HG03159 (cell line): Measurements from ENCODE around the gene PCDHA10.
"Not testable (repeated sequence)": the region's sequence is repeated elsewhere in the genome, so short reads cannot be mapped to it uniquely, and the experiment has no call there.

Source experiments
- ATAC-seq: cut with Tn5 transposase; IDR thresholded peaks from one replicate; pipeline ENCODE4 v1.9.1; 2021; ENCODE audit warnings: mild to moderate bottlenecking, moderate library complexity; ENCODE audit not compliant: unreplicated experiment

Gene PCDHA10

DNA sequence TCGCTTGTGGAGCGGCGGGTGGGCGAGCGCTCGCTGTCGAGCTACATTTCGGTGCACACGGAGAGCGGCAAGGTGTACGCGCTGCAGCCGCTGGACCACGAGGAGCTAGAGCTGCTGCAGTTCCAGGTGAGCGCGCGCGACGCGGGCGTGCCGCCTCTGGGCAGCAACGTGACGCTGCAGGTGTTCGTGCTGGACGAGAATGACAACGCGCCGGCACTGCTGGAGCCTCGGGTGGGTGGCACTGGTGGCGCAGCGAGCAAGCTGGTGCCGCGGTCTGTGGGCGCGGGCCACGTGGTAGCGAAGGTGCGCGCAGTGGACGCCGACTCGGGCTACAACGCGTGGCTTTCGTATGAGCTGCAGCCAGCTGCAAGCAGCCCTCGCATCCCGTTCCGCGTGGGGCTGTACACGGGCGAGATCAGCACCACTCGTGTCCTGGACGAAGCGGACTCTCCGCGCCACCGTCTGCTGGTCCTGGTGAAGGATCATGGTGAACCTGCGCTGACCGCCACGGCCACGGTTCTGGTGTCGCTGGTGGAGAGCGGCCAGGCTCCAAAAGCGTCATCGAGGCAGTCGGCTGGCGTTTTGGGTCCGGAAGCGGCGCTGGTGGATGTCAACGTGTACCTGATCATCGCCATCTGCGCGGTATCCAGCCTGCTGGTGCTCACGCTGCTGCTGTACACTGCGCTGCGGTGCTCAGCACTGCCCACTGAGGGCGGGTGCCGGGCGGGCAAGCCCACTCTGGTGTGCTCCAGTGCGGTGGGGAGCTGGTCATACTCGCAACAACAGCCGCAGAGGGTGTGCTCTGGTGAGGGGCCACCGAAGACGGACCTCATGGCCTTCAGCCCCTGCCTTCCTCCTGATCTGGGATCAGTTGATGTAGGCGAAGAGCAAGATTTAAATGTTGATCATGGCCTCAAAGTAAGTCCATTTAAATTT, 12.6 kb upstream of the PCDHA10 start:
- ATAC-seq: no peak

GRCh38 chr5:140848139-140849102, 7.3 kb upstream of the PCDHA10 start, which contains the start of gene PCDHA9:
Gene PCDHA9 (plus strand): TSS chr5:140848382. CDS start chr5:140848496, 114 bp downstream.
- not testable (repeated sequence) for ATAC-seq

GRCh38 chr5:140849831-140850634, 5.7 kb upstream of the PCDHA10 start:
- not testable (repeated sequence) for ATAC-seq

DNA sequence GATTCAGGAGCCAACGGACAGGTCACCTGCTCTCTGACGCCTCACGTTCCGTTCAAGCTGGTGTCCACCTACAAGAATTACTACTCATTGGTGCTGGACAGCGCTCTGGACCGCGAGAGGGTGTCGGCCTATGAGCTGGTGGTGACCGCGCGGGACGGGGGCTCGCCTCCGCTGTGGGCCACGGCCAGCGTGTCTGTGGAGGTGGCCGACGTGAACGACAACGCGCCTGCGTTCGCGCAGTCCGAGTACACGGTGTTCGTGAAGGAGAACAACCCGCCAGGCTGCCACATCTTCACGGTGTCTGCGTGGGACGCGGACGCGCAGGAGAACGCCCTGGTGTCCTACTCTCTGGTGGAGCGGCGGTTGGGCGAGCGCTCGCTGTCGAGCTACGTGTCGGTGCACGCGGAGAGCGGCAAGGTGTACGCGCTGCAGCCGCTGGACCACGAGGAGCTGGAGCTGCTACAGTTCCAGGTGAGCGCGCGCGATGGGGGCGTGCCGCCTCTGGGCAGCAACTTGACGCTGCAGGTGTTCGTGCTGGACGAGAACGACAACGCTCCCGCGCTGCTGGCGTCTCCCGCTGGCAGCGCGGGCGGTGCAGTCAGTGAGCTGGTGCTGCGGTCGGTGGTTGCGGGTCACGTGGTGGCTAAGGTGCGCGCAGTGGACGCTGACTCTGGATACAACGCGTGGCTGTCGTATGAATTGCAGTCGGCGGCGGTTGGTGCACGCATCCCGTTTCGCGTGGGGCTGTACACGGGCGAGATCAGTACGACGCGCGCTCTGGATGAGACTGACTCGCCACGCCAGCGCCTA, 1.7 kb downstream of the PCDHA10 start:
- no peak for ATAC-seq

- no peak for ATAC-seq
These were observed 2.2 kb downstream of the PCDHA10 start for GRCh38 chr5:140857987-140858240.

- no peak for ATAC-seq
These were observed 7.0 kb downstream of the PCDHA10 start for GRCh38 chr5:140862441-140863295.

DNA sequence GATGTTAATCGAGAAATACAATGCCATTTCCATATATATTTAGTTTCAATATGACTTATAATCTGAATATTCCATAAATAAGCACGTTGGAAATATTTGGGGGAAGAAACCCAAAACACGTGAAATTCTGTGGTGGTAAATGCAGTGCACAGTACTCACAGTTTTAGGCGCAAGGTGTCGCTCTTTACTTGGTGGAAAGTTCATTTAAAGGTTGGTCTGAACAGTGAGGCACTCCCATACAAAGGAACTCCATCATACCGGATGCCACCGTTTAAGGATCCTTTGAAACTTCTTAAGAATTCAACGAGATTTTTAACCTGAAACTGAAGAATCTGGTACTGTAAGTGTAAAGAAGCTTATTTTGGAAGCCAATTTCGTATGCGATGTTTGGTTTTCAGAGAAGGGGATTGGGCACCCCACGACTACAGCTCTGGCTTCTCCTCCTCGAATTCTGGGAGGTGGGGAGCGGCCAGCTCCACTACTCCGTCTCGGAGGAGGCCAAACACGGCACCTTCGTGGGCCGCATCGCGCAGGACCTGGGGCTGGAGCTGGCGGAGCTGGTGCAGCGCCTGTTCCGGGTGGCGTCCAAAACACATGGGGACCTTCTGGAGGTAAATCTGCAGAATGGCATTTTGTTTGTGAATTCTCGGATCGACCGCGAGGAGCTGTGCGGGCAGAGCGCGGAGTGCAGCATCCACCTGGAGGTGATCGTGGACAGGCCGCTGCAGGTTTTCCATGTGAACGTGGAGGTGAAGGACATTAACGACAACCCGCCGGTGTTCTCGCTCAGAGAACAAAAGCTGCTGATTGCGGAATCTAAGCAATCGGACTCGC, 13.2 kb downstream of the PCDHA10 start, which contains the start of gene PCDHA11:
Gene PCDHA11, plus strand, starts transcription at position 237 of the 834 bp plus-strand sequence. Its CDS starts 147 bp downstream, at position 384.
- no peak for ATAC-seq

DNA sequence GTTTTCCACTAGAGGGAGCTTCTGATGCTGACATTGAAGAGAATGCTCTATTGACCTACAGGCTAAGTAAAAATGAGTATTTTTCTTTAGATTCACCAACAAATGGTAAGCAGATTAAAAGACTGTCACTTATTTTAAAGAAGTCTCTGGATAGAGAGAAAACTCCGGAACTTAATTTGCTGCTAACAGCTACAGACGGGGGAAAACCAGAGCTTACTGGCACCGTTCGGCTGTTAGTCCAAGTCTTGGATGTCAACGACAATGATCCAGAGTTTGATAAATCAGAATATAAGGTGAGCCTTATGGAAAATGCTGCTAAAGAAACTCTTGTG, 13.8 kb downstream of the PCDHA10 start:
- ATAC-seq: no peak

DNA sequence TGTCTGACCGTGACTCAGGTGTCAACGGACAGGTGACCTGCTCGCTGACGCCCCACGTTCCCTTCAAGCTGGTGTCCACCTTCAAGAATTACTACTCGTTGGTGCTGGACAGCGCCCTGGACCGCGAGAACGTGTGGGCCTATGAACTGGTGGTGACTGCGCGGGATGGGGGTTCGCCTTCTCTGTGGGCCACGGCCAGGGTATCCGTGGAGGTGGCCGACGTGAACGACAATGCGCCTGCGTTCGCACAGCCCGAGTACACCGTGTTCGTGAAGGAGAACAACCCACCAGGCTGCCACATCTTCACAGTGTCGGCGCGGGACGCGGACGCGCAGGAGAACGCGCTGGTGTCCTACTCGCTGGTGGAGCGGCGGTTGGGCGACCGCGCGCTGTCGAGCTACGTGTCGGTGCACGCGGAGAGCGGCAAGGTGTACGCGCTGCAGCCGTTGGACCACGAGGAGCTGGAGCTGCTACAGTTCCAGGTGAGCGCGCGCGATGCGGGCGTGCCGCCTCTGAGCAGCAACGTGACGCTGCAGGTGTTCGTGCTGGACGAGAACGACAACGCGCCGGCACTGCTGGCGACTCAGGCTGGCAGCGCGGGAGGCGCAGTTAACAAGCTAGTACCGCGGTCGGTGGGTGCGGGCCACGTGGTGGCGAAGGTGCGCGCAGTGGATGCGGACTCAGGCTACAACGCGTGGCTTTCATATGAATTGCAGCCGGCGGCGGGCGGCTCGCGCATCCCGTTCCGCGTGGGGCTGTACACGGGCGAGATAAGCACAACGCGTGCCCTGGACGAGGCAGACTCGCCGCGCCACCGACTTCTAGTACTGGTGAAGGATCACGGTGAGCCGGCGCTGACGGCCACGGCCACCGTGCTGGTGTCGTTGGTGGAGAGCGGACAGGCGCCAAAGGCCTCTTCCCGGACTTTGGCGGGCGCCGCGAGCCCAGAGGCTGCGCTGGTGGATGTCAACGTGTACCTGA, 14.8 kb downstream of the PCDHA10 start:
- ATAC-seq: no peak

DNA sequence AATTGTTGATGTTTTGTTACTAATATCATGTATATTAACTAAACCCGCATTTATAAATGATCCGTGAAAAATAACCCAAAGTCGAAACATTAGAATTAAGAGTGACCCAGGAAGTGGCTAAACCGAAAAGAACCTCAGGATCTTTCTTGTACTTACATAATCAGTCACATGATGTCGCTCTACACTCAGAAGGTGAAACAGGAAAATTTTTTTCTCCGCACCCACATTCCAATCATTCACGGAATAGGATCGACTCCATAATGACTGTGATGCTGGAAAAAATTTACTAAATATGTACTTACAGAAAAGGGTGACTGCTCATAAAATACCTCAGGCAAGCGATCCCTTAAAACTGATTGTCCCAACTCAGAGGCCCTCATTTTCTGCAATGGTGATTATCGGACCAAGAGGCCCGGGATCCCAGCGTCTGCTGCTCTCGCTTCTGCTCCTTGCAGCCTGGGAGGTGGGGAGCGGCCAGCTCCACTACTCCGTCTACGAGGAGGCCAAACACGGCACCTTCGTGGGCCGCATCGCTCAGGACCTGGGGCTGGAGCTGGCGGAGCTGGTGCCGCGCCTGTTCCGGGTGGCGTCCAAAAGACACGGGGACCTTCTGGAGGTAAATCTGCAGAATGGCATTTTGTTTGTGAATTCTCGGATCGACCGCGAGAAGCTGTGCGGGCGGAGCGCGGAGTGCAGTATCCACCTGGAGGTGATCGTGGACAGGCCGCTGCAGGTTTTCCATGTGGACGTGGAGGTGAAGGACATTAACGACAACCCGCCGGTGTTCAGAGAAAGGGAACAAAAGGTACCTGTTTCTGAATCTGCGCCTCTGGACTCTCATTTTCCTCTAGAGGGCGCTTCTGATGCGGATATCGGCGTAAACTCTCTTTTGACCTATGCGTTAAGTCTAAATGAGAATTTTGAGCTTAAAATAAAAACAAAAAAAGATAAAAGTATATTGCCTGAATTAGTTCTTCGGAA, 19.7 kb downstream of the PCDHA10 start, which contains the start of gene PCDHA12:
Gene PCDHA12, plus strand, starts transcription at position 224 of the 981 bp plus-strand sequence. Its CDS starts 165 bp downstream, at position 389.
- ATAC-seq: no peak

DNA sequence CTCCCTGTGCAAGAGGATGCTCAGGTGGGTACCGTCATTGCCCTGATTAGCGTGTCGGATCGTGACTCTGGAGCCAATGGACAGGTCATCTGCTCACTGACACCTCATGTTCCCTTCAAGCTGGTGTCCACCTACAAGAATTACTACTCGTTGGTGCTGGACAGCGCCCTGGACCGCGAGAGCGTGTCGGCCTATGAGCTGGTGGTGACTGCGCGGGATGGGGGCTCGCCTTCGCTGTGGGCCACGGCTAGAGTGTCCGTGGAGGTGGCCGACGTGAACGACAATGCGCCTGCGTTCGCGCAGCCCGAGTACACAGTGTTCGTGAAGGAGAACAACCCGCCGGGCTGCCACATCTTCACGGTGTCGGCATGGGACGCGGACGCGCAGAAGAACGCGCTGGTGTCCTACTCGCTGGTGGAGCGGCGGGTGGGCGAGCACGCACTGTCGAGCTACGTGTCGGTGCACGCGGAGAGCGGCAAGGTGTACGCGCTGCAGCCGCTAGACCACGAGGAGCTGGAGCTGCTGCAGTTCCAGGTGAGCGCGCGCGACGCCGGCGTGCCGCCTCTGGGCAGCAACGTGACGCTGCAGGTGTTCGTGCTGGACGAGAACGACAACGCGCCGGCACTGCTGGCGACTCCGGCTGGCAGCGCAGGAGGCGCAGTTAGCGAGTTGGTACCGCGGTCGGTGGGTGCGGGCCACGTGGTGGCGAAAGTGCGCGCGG, 21.0 kb downstream of the PCDHA10 start:
- not testable (repeated sequence) for ATAC-seq

DNA sequence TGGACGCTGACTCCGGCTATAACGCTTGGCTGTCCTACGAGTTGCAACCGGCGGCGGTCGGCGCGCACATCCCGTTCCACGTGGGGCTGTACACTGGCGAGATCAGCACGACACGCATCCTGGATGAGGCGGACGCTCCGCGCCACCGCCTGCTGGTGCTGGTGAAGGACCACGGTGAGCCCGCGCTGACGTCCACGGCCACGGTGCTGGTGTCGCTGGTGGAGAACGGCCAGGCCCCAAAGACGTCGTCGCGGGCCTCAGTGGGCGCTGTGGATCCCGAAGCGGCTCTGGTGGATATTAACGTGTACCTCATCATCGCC, 21.5 kb downstream of the PCDHA10 start:
- ATAC-seq: no peak

DNA sequence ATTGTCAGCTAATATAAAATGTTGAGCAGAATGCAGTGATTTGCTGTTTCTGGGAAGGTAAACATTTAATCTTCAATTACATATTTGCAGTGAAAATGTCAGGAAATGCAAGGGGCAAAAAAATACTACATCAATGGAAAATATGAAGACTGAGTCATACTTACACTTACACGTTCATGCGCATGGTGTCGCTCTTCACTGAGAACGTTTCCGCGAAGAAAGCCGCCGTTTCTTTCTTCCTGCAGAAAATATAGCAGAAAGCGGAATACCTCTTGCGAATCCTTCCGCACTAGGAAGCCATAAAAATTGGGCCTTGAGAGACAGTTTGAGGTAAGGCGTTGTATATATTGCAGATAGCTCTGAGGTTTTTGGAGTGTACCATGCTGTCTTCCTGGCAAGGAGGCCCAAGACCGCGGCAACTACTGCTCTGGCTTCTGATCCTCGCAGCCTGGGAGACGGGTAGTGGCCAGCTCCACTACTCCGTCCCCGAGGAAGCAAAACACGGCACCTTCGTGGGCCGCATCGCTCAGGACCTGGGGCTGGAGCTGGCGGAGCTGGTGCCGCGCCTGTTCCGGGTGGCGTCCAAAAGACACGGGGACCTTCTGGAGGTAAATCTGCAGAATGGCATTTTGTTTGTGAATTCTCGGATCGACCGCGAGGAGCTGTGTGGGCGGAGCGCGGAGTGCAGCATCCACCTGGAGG, 26.3 kb downstream of the PCDHA10 start, which contains the start of gene PCDHA13:
Gene PCDHA13, plus strand, starts transcription at position 236 of the 702 bp plus-strand sequence. Its CDS starts 145 bp downstream, at position 381.
- ATAC-seq: no peak

DNA sequence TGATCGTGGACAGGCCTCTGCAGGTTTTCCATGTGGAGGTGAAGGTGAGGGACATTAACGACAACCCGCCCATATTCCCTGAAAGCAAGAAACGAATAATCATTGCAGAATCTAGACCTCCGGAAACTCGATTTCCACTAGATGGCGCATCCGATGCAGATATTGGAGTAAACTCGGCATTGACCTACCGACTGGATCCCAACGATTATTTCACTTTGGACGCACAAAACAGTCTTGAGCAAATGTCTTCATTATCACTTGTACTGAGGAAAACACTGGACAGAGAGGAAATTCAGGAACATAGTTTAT, 26.8 kb downstream of the PCDHA10 start:
- no peak for ATAC-seq

DNA sequence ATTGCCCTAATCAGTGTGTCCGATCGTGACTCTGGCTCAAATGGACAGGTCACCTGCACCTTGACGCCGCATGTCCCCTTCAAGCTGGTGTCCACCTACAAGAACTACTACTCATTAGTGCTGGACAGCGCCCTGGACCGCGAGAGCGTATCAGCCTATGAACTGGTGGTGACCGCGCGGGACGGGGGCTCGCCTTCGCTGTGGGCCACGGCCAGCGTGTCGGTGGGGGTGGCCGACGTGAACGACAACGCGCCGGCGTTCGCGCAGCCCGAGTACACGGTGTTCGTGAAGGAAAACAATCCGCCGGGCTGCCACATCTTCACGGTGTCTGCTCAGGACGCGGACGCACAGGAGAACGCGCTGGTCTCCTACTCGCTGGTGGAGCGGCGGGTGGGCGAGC, 27.7 kb downstream of the PCDHA10 start:
- ATAC-seq: no peak
